ENCODE data around the gene SRSF12.

SRSF12 gene

GRCh38 chr6:89081423-89082322, 36.2 kb downstream of the SRSF12 start:
- peak; percentile 64 for ATAC-seq
- TF ChIP-seq ZFP30 (CRISPR knock-in tag; IDR thresholded peaks at IDR 0.05) (no peak), TOX (CRISPR knock-in tag; IDR thresholded peaks at IDR 0.05; ENCODE audit: borderline replicate concordance) (no peak), ESRRG (CRISPR knock-in tag; IDR thresholded peaks at IDR 0.05) (peak; percentile 73; the same call in 1 of the 2 replicates), CSRNP3 (CRISPR knock-in tag; IDR thresholded peaks at IDR 0.05) (peak; percentile 46; the same call in 1 of the 2 replicates), POU6F1 (CRISPR knock-in tag; IDR thresholded peaks at IDR 0.05; ENCODE audit: borderline replicate concordance, low read depth) (peak; percentile 86; the same call in 1 of the 2 replicates), ZNF70 (CRISPR knock-in tag; IDR thresholded peaks at IDR 0.05) (no peak), PATZ1 (CRISPR knock-in tag; IDR thresholded peaks at IDR 0.05; ENCODE audit: borderline replicate concordance) (peak; percentile 79), CREB5 (CRISPR knock-in tag; IDR thresholded peaks at IDR 0.05; ENCODE audit: low read depth) (no peak; the same call in 1 of the 2 replicates), TCF4 (CRISPR knock-in tag; IDR thresholded peaks at IDR 0.05; ENCODE audit: borderline replicate concordance) (no peak), BACH2 (CRISPR knock-in tag; IDR thresholded peaks at IDR 0.05; ENCODE audit: borderline replicate concordance) (no peak), ZNF8 (CRISPR knock-in tag; IDR thresholded peaks at IDR 0.05) (no peak), RARB (CRISPR knock-in tag; IDR thresholded peaks at IDR 0.05) (no peak), ZNF565 (CRISPR knock-in tag; conservative IDR thresholded peaks at IDR 0.05; ENCODE audit: low read depth) (no peak), SNAI2 (CRISPR knock-in tag; IDR thresholded peaks at IDR 0.05) (no peak), TSHZ2 (CRISPR knock-in tag; IDR thresholded peaks at IDR 0.05) (peak; percentile 74), ARNTL (CRISPR knock-in tag; IDR thresholded peaks at IDR 0.05; ENCODE audit: borderline replicate concordance, low read depth) (no peak), GLIS3 (CRISPR knock-in tag; IDR thresholded peaks at IDR 0.05) (peak; percentile 87; the same call in 1 of the 2 replicates), ZC3H10 (CRISPR knock-in tag; IDR thresholded peaks at IDR 0.05) (peak; percentile 31; the same call in 1 of the 2 replicates), OSR1 (CRISPR knock-in tag; IDR thresholded peaks at IDR 0.05) (no peak), ZFP3 (CRISPR knock-in tag; IDR thresholded peaks at IDR 0.05) (peak; percentile 53; the same call in 1 of the 2 replicates), CSDC2 (CRISPR knock-in tag; IDR thresholded peaks at IDR 0.05) (no peak), PPARA (CRISPR knock-in tag; IDR thresholded peaks at IDR 0.05; ENCODE audit: borderline replicate concordance) (no peak), ISL1 (CRISPR knock-in tag; IDR thresholded peaks at IDR 0.05) (no peak)

GRCh38 chr6:89081129-89081422, 36.8 kb downstream of the SRSF12 start:
- peak; percentile 30 for ATAC-seq
- no peak for TF ChIP-seq ZFP3 (CRISPR knock-in tag; IDR thresholded peaks at IDR 0.05)
- TF ChIP-seq SNAI2 (CRISPR knock-in tag; IDR thresholded peaks at IDR 0.05), result no peak
- TF ChIP-seq ZNF565 (CRISPR knock-in tag; conservative IDR thresholded peaks at IDR 0.05; ENCODE audit: low read depth), result no peak
- no peak for TF ChIP-seq CSDC2 (CRISPR knock-in tag; IDR thresholded peaks at IDR 0.05)
- no peak for TF ChIP-seq PATZ1 (CRISPR knock-in tag; IDR thresholded peaks at IDR 0.05; ENCODE audit: borderline replicate concordance)
- no peak for TF ChIP-seq ZFP30 (CRISPR knock-in tag; IDR thresholded peaks at IDR 0.05)
- no peak for TF ChIP-seq CREB5 (CRISPR knock-in tag; IDR thresholded peaks at IDR 0.05; ENCODE audit: low read depth)
- TF ChIP-seq ISL1 (CRISPR knock-in tag; IDR thresholded peaks at IDR 0.05), result no peak
- TF ChIP-seq RARB (CRISPR knock-in tag; IDR thresholded peaks at IDR 0.05), result no peak
- TF ChIP-seq TOX (CRISPR knock-in tag; IDR thresholded peaks at IDR 0.05; ENCODE audit: borderline replicate concordance), result no peak
- no peak for TF ChIP-seq ESRRG (CRISPR knock-in tag; IDR thresholded peaks at IDR 0.05)
- TF ChIP-seq GLIS3 (CRISPR knock-in tag; IDR thresholded peaks at IDR 0.05), result no peak
- TF ChIP-seq ARNTL (CRISPR knock-in tag; IDR thresholded peaks at IDR 0.05; ENCODE audit: borderline replicate concordance, low read depth), result no peak
- no peak for TF ChIP-seq ZNF8 (CRISPR knock-in tag; IDR thresholded peaks at IDR 0.05)
- TF ChIP-seq TCF4 (CRISPR knock-in tag; IDR thresholded peaks at IDR 0.05; ENCODE audit: borderline replicate concordance), result no peak
- no peak for TF ChIP-seq OSR1 (CRISPR knock-in tag; IDR thresholded peaks at IDR 0.05)

Measured in SK-N-SH treated with all-trans-retinoic acid at 6 μM for 48 hours (cell line).